Measurements from ENCODE around the gene ADCY10.

Gene ADCY10

GRCh38 chr1:167777269-167777650 is 136.7 kb downstream of the ADCY10 start:
- DNase-seq (ENCODE audit: low read depth, low spot score) = no peak

GRCh38 chr1:167776616-167777268 is 137.2 kb downstream of the ADCY10 start:
- DNase-seq (ENCODE audit: low read depth, low spot score) = no peak

- DNase-seq (ENCODE audit: low read depth, low spot score) = no peak
Observed at GRCh38 chr1:167776151-167776550, 137.8 kb downstream of the ADCY10 start.

GRCh38 chr1:167775178-167775577 is 138.8 kb downstream of the ADCY10 start:
- no peak for DNase-seq (ENCODE audit: low read depth, low spot score)

GRCh38 chr1:167774710-167775109 is 139.2 kb downstream of the ADCY10 start:
- no peak for DNase-seq (ENCODE audit: low read depth, low spot score)

- no peak for DNase-seq (ENCODE audit: low read depth, low spot score)
Observed at GRCh38 chr1:167773516-167773915, 140.4 kb downstream of the ADCY10 start.

- no peak for DNase-seq (ENCODE audit: low read depth, low spot score)
Observed at GRCh38 chr1:167772436-167772835, 141.5 kb downstream of the ADCY10 start.

GRCh38 chr1:167770127-167770526 is 143.8 kb downstream of the ADCY10 start:
- peak; percentile 18 for DNase-seq (ENCODE audit: low read depth, low spot score)

GRCh38 chr1:167767761-167768160 is 146.2 kb downstream of the ADCY10 start:
- DNase-seq (ENCODE audit: low read depth, low spot score) = no peak

GRCh38 chr1:167766538-167766937 is 147.4 kb downstream of the ADCY10 start:
- no peak for DNase-seq (ENCODE audit: low read depth, low spot score)

GRCh38 chr1:167765496-167765895 is 148.4 kb downstream of the ADCY10 start:
- no peak for DNase-seq (ENCODE audit: low read depth, low spot score)

- no peak for DNase-seq (ENCODE audit: low read depth, low spot score)
Observed at GRCh38 chr1:167764458-167765330, 149.2 kb downstream of the ADCY10 start.

GRCh38 chr1:167763525-167764220 is 150.3 kb downstream of the ADCY10 start:
- peak; percentile 39 for DNase-seq (ENCODE audit: low read depth, low spot score)

GRCh38 chr1:167762061-167762746 is 151.7 kb downstream of the ADCY10 start:
- no peak for DNase-seq (ENCODE audit: low read depth, low spot score)

- DNase-seq (ENCODE audit: low read depth, low spot score) = no peak
Observed at GRCh38 chr1:167761400-167761799, 152.5 kb downstream of the ADCY10 start.
